Measurements from ENCODE around the gene FCGR2B.
"Not testable (repeated sequence)": the region's sequence is repeated elsewhere in the genome, so short reads cannot be mapped to it uniquely, and the experiment has no call there.

GRCh38 chr1:161624605-161625004 is 38.3 kb upstream of the FCGR2B start:
- not testable (repeated sequence) for TF ChIP-seq CTCF (IDR thresholded peaks at IDR 0.05; ENCODE audit: borderline replicate concordance, extremely low read depth, low read length, poor library complexity, severe bottlenecking); EZH2 (IDR thresholded peaks at IDR 0.05; ENCODE audit: borderline replicate concordance, low read depth, low read length, severe bottlenecking)

Data from DND-41 (cell line).